Astrocyte of the spinal cord (primary cell): ENCODE measurements around the gene TTLL7.

ENCODE experiments used
- DNase-seq: peaks from one replicate; pipeline ENCODE4 v3.0.0; 2011; ENCODE audit warnings: low read depth, low spot score
- H3K4me3 ChIP-seq: 2 replicates; pipeline ENCODE4 v1.5.1; 2011; ENCODE audit warnings: low read depth, mild to moderate bottlenecking, low read length, moderate library complexity
- in situ Hi-C: cut with HindIII; loops from 2 replicates; pipeline ENCODE4 v1.10.0; 2017; ENCODE audit warnings: low sequenced_read_pairs
- TF ChIP-seq, protein P1 (sequence below): IDR thresholded peaks from 2 replicates; pipeline ENCODE4 v1.5.1; 2012; ENCODE audit warnings: low read depth, mild to moderate bottlenecking, low read length, inconsistent platforms

Gene TTLL7

DNA sequence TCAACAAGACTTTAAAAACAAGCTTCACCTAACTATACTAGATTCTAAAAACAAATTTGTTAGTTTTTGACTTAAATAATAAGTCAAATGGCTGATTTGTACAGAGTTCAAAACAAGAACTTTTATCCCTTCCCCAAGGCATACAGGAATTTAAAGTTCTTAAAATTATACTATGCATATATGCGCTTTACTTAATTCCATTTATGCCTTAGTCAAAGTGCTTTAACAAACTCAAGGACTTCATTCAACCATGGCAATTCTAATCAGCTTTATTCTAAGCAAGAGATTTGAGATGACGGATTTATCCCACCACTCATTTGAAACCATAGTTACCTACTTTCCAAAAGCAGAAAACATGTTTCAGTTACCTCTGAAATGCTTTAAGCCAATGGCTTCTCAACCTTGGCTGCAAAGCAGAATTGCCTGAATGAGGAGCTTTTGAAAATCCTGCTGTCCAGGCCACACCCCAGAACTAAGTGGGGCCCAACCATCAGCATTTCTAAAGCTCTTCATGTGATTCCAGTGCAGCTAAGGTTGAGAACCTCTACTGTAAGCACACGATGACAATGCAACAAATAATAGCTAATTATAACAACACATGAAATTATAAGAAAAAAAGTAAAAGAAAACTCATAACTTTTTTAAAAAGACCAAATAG lies 44.6 kb downstream of the TTLL7 start:
- no peak overlapping the region for H3K4me3 ChIP-seq
- no peak for DNase-seq
- TF ChIP-seq, protein P1, sequence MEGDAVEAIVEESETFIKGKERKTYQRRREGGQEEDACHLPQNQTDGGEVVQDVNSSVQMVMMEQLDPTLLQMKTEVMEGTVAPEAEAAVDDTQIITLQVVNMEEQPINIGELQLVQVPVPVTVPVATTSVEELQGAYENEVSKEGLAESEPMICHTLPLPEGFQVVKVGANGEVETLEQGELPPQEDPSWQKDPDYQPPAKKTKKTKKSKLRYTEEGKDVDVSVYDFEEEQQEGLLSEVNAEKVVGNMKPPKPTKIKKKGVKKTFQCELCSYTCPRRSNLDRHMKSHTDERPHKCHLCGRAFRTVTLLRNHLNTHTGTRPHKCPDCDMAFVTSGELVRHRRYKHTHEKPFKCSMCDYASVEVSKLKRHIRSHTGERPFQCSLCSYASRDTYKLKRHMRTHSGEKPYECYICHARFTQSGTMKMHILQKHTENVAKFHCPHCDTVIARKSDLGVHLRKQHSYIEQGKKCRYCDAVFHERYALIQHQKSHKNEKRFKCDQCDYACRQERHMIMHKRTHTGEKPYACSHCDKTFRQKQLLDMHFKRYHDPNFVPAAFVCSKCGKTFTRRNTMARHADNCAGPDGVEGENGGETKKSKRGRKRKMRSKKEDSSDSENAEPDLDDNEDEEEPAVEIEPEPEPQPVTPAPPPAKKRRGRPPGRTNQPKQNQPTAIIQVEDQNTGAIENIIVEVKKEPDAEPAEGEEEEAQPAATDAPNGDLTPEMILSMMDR: no peak
- in situ Hi-C loops: no loop called here

DNA sequence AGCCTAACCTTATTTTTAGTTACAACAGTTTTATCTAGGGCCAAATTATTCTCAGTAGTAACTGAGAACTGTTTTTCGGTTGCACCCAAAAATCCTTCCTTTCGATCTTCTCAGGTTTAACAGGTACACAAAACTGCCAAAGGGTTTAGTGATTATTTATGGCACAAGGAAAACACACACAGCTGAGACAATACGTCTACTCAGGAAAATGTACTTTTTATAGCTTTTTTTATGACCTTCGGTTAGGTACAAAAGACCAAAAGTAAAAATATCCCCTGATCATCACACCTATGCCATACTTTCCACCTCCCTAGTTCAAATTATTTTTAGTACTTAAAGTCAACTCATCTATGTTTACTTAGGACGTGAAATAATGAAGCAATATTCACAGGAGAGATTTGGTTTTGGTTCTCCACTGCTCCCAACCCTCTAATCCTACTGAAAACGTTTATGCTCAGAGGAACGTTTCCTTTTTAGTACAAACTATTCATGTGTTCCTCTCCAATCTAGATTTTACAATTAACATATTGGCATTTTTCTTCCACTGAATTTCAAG lies 48.7 kb downstream of the TTLL7 start:
- in situ Hi-C loops: no loop called here
- no peak overlapping the region for H3K4me3 ChIP-seq
- TF ChIP-seq, protein P1: no peak
- no peak for DNase-seq

DNA sequence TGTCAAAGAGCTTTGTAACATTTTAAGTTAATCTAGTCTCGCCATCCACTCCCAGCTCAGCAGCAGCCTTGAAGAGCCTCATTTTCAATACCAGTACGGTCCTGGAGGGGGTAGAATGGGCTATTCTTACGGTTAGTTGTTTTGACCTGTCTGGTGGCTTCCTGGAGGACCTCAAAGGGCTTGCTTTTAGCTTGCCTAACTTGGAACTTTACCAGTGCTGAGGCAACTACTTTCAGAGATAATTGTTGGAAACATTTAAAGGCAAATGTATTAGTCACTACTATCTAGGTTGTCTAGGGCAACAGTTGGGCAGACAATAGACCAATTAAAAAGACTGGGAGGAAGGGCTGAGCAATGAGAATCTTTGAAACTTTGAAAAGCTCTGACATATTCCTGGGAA lies 56.0 kb downstream of the TTLL7 start:
- TF ChIP-seq, protein P1: no peak
- no peak overlapping the region for H3K4me3 ChIP-seq
- in situ Hi-C loops: no loop called here
- DNase-seq: peak; percentile 38

DNA sequence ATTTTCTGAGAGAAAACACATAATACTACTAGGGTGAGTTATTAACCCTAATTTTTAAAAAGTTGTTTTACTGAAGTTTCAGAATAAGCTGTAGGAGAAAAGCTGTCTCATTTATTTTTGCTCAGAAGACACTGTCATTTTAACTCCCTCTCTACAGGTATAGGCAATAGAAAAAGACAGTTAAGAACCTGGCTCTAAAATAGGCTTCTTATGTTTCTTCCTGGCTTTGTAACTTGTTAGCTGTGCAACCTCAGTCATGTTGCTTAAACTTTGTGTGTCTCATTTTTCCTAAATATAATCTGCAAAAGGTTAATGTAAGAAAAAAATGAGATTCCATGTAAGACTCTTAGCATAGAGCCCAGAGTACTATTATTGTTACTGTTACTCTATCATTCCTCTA lies 64.4 kb downstream of the TTLL7 start:
- no peak for DNase-seq
- TF ChIP-seq, protein P1: no peak
- in situ Hi-C loops: no loop called here
- H3K4me3 ChIP-seq: no peak overlapping the region

DNA sequence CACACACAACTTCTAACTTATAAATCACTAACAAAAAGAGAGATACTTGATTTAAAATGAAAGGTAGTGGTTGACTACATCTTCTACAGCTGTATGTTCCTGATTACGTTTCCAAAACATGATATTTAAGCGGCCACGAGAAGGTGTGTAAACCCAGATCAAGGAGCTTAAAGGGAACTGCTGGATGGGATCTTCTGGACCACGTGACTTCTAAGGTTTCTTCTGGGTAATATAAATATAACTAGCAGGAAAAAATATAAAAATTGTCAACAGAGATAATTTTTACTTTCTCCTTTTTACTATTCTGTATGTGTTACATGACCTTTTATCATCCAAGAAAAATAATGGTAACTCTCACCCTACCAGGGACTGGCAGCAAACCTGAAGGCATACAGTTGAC lies 66.2 kb downstream of the TTLL7 start:
- in situ Hi-C loops: no loop called here
- TF ChIP-seq, protein P1: no peak
- no peak overlapping the region for H3K4me3 ChIP-seq
- DNase-seq: no peak

DNA sequence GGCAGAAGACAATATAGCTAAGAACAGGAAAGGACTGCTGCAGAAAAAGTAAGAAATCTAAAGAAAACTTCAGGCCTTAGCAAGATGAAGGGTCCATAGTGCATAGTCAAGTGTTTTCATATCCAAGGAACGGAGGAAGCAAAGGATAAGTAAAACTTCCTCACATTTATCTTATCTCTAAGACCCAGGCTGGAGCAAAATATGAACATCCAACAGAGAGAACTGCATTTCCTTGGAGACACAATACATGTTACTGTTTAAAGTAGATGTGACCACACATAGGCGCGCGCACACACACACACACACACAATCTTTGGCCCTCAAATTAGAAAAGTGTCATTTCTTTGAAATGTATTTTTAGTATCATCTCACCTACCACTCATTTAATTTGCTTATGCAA lies 66.7 kb downstream of the TTLL7 start:
- TF ChIP-seq, protein P1: no peak
- in situ Hi-C loops: no loop called here
- no peak overlapping the region for H3K4me3 ChIP-seq
- no peak for DNase-seq
